Fibroblast of villous mesenchyme (primary cell): ENCODE data around the gene AOPEP. TPM values are rescaled to one million over a fixed set of nuclear protein-coding genes. Genes with fewer than 3 reads are reported as not detected.

ENCODE experiments used
- DNase-seq: peaks from one replicate; pipeline ENCODE4 v3.0.0-alpha.2; 2010; ENCODE audit warnings: low read depth
- H3K4me3 ChIP-seq: 2 replicates; pipeline ENCODE4 v1.5.1; 2011; ENCODE audit warnings: low read depth, mild to moderate bottlenecking, low read length
- CTCF ChIP-seq: IDR thresholded peaks from 2 replicates; pipeline ENCODE4 v1.5.1; 2012; ENCODE audit warnings: low read depth, mild to moderate bottlenecking, low read length; ENCODE audit not compliant: insufficient read depth
- total RNA-seq: library from RNA; depleted of rRNA; stranded (reverse); fragments of >200 nt; gene quantifications from 2 replicates; pipeline ENCODE4 v1.2.3, GENCODE V29; 2012

Gene AOPEP
- total RNA-seq, 1 donor, result 153 TPM

GRCh38 chr9:94794476-94795167 is 68.1 kb downstream of the AOPEP start:
- no peak overlapping the region for H3K4me3 ChIP-seq
- no peak for TF ChIP-seq CTCF
- no peak for DNase-seq

- no peak for TF ChIP-seq CTCF
- H3K4me3 ChIP-seq, result no peak overlapping the region
- DNase-seq, result no peak
These were observed 70.2 kb downstream of the AOPEP start for GRCh38 chr9:94796687-94797086.

- no peak overlapping the region for H3K4me3 ChIP-seq
- no peak for DNase-seq
- no peak for TF ChIP-seq CTCF
These were observed 71.7 kb downstream of the AOPEP start for GRCh38 chr9:94798201-94798600.

GRCh38 chr9:94798708-94799107 is 72.2 kb downstream of the AOPEP start:
- TF ChIP-seq CTCF, result no peak
- H3K4me3 ChIP-seq, result no peak overlapping the region
- DNase-seq, result no peak

- TF ChIP-seq CTCF, result no peak
- no peak overlapping the region for H3K4me3 ChIP-seq
- peak; percentile 70 for DNase-seq
These were observed 73.2 kb downstream of the AOPEP start for GRCh38 chr9:94799578-94800264.

GRCh38 chr9:94800424-94801117 is 74.1 kb downstream of the AOPEP start:
- no peak for TF ChIP-seq CTCF
- no peak overlapping the region for H3K4me3 ChIP-seq
- peak; percentile 72 for DNase-seq
